ENCODE results near the gene B4GALT2. TPM values are rescaled to one million over a fixed set of nuclear protein-coding genes. Genes with fewer than 3 reads are reported as not detected.

The B4GALT2 gene
- total RNA-seq, 1 experiment from 2014 or later: 76.8 TPM

DNA sequence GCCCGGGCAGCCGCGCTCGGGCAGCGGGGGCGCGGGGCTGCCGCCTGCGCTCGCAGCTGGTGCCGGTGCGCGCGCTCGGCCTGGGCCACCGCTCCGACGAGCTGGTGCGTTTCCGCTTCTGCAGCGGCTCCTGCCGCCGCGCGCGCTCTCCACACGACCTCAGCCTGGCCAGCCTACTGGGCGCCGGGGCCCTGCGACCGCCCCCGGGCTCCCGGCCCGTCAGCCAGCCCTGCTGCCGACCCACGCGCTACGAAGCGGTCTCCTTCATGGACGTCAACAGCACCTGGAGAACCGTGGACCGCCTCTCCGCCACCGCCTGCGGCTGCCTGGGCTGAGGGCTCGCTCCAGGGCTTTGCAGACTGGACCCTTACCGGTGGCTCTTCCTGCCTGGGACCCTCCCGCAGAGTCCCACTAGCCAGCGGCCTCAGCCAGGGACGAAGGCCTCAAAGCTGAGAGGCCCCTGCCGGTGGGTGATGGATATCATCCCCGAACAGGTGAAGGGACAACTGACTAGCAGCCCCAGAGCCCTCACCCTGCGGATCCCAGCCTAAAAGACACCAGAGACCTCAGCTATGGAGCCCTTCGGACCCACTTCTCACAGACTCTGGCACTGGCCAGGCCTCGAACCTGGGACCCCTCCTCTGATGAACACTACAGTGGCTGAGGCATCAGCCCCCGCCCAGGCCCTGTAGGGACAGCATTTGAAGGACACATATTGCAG is 42.4 kb upstream of the B4GALT2 start:
- TF ChIP-seq, protein P1, sequence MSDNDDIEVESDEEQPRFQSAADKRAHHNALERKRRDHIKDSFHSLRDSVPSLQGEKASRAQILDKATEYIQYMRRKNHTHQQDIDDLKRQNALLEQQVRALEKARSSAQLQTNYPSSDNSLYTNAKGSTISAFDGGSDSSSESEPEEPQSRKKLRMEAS (IDR thresholded peaks at IDR 0.05): no peak
- TF ChIP-seq EZH2 (IDR thresholded peaks at IDR 0.05) (no peak), SP1 (IDR thresholded peaks at IDR 0.05; ENCODE audit: low read depth) (no peak), RAD21 (IDR thresholded peaks at IDR 0.05; ENCODE audit: low read depth) (no peak), JUND (IDR thresholded peaks at IDR 0.05) (no peak), ZFX (IDR thresholded peaks at IDR 0.05) (no peak), POLR2A (IDR thresholded peaks at IDR 0.05; ENCODE audit: borderline replicate concordance, extremely low read depth, insufficient read depth, insufficient read length) (no peak), CBX3 (IDR thresholded peaks at IDR 0.05; ENCODE audit: low read depth) (no peak), EZH2phosphoT487 (IDR thresholded peaks at IDR 0.05; ENCODE audit: borderline replicate concordance) (no peak), ZNF274 (IDR thresholded peaks at IDR 0.05; ENCODE audit: low read depth, low read length) (no peak), POLR2AphosphoS5 (IDR thresholded peaks at IDR 0.05; ENCODE audit: low read depth, low read length) (no peak), FOSL1 (IDR thresholded peaks at IDR 0.05; ENCODE audit: low read depth) (no peak), CEBPB (IDR thresholded peaks at IDR 0.05; ENCODE audit: low read depth) (no peak)
- TF ChIP-seq, protein P2, sequence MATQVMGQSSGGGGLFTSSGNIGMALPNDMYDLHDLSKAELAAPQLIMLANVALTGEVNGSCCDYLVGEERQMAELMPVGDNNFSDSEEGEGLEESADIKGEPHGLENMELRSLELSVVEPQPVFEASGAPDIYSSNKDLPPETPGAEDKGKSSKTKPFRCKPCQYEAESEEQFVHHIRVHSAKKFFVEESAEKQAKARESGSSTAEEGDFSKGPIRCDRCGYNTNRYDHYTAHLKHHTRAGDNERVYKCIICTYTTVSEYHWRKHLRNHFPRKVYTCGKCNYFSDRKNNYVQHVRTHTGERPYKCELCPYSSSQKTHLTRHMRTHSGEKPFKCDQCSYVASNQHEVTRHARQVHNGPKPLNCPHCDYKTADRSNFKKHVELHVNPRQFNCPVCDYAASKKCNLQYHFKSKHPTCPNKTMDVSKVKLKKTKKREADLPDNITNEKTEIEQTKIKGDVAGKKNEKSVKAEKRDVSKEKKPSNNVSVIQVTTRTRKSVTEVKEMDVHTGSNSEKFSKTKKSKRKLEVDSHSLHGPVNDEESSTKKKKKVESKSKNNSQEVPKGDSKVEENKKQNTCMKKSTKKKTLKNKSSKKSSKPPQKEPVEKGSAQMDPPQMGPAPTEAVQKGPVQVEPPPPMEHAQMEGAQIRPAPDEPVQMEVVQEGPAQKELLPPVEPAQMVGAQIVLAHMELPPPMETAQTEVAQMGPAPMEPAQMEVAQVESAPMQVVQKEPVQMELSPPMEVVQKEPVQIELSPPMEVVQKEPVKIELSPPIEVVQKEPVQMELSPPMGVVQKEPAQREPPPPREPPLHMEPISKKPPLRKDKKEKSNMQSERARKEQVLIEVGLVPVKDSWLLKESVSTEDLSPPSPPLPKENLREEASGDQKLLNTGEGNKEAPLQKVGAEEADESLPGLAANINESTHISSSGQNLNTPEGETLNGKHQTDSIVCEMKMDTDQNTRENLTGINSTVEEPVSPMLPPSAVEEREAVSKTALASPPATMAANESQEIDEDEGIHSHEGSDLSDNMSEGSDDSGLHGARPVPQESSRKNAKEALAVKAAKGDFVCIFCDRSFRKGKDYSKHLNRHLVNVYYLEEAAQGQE (IDR thresholded peaks at IDR 0.05; ENCODE audit: low read depth): no peak
- TF ChIP-seq, protein P3, sequence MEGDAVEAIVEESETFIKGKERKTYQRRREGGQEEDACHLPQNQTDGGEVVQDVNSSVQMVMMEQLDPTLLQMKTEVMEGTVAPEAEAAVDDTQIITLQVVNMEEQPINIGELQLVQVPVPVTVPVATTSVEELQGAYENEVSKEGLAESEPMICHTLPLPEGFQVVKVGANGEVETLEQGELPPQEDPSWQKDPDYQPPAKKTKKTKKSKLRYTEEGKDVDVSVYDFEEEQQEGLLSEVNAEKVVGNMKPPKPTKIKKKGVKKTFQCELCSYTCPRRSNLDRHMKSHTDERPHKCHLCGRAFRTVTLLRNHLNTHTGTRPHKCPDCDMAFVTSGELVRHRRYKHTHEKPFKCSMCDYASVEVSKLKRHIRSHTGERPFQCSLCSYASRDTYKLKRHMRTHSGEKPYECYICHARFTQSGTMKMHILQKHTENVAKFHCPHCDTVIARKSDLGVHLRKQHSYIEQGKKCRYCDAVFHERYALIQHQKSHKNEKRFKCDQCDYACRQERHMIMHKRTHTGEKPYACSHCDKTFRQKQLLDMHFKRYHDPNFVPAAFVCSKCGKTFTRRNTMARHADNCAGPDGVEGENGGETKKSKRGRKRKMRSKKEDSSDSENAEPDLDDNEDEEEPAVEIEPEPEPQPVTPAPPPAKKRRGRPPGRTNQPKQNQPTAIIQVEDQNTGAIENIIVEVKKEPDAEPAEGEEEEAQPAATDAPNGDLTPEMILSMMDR (IDR thresholded peaks at IDR 0.05 in 2 of 3, conservative IDR thresholded peaks at IDR 0.05 in 1 of 3; ENCODE audit: borderline replicate concordance in 1 of 3, insufficient read depth in 1 of 3, low read depth in 2 of 3, low read length in 2 of 3): no peak
- TF ChIP-seq, protein P4, sequence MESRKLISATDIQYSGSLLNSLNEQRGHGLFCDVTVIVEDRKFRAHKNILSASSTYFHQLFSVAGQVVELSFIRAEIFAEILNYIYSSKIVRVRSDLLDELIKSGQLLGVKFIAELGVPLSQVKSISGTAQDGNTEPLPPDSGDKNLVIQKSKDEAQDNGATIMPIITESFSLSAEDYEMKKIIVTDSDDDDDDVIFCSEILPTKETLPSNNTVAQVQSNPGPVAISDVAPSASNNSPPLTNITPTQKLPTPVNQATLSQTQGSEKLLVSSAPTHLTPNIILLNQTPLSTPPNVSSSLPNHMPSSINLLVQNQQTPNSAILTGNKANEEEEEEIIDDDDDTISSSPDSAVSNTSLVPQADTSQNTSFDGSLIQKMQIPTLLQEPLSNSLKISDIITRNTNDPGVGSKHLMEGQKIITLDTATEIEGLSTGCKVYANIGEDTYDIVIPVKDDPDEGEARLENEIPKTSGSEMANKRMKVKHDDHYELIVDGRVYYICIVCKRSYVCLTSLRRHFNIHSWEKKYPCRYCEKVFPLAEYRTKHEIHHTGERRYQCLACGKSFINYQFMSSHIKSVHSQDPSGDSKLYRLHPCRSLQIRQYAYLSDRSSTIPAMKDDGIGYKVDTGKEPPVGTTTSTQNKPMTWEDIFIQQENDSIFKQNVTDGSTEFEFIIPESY (IDR thresholded peaks at IDR 0.05; ENCODE audit: extremely low read depth, insufficient replicate concordance, low read length): no peak
- CTCF ChIA-PET: interaction anchor here (6.3 to 12.2 kb wide), 2 partner anchors 9 to 170 kb away, joined by 130 to 479 read pairs; partner anchors contain the start of gene IPO13
- Histone ChIP-seq H2AFZ (ENCODE audit: low read depth, low read length, poor library complexity, severe bottlenecking) (no peak overlapping the region), H4K20me1 (ENCODE audit: insufficient read depth) (no peaks in the 10 kb centered on the region), H3K27me3 (ENCODE audit: insufficient read depth, low read length) (no peaks in the 10 kb centered on the region), H3K36me3 (ENCODE audit: control insufficient read depth in 1 of 2, insufficient read depth in 2 of 2, low read length in 2 of 2) (0 out of 4 replicates have a peak, but pooled peaks cover 0 to 10% of the 10 kb centered on the region in 2 experiments), H3K27ac (ENCODE audit: low read depth, low read length) (no peak overlapping the region), H3K9me3 (ENCODE audit: control insufficient read depth in 1 of 2, insufficient read depth in 1 of 2, low read depth in 1 of 2, low read length in 2 of 2) (no peaks in the 10 kb centered on the region), H3K9ac (ENCODE audit: low read length) (no peak overlapping the region), H3K79me2 (ENCODE audit: insufficient read depth, low read length) (peaks cover 9% of the 10 kb centered on the region; the same call in 1 of the 2 replicates), H3K4me2 (ENCODE audit: low read length) (no peak overlapping the region), H3K9me2 (ENCODE audit: insufficient read depth) (no peaks in the 10 kb centered on the region), H3K4me3 (replicated peaks in 1 of 2; ENCODE audit: low read depth in 1 of 2, low read length in 2 of 2) (no peak overlapping the region), H3K4me1 (ENCODE audit: control insufficient read depth in 1 of 2, insufficient read depth in 2 of 2, low read length in 2 of 2) (peaks cover 14 to 46% of the 10 kb centered on the region in 2 experiments)
- intact Hi-C loops (cut with micrococcal nuclease): no loop called here
- DNase-seq (ENCODE audit: low read depth, low spot score) (no peak), ATAC-seq (no peak)
- POLR2A ChIA-PET: no interaction called here
- RAD21 ChIA-PET (ENCODE audit: low non-redundant PET in 1 of 2, low total read pairs in 2 of 2, uncharacterized antibody in 2 of 2, unreplicated experiment in 2 of 2): no interaction called here
- BruUV-seq (replicated peaks): no TSS peak

All from HCT116 (cell line).